Adrenal gland (tissue), 12 donors: Measurements from ENCODE around the gene MGARP. TPM values are rescaled to one million over a fixed set of nuclear protein-coding genes. Genes with fewer than 3 reads are reported as not detected.

Experiments used
- DNase-seq, 7 donors: peaks; one replicate each; pipeline ENCODE4 v3.0.0-alpha.2; 2019 to 2020
- H3K27ac ChIP-seq, 5 donors: fragments of 200-600 bp; sonication (generic) in 4 of 5; 1 replicate in 3 of 5; 2 replicates in 2 of 5; pipeline versions ENCODE4 v1.5.1 to v1.8.0; 2016 to 2020; ENCODE audit warnings: mild to moderate bottlenecking in 1 of 5
- H3K27me3 ChIP-seq: fragments of 200-600 bp; 2 replicates; pipeline ENCODE4 v1.8.0; 2021
- H3K36me3 ChIP-seq, 2 donors: fragments of 200-600 bp; replicated peaks in 1 of 2; 1 replicate in 1 of 2; 2 replicates in 1 of 2; pipeline versions ENCODE4 v1.5.1 to v1.8.0; 2018 to 2022
- H3K4me1 ChIP-seq, 2 donors: fragments of 200-600 bp; replicated peaks in 1 of 2; 1 replicate in 1 of 2; 2 replicates in 1 of 2; pipeline versions ENCODE4 v1.5.1 to v1.8.0; 2018 to 2021
- H3K4me3 ChIP-seq, 4 donors: fragments of 200-600 bp; sonication (generic) in 3 of 4; one replicate each; pipeline ENCODE4 v1.5.1; 2016 to 2018
- H3K9me3 ChIP-seq, 3 donors: fragments of 200-600 bp; sonication (generic) in 1 of 3; replicated peaks in 1 of 3; 1 replicate in 2 of 3; 2 replicates in 1 of 3; pipeline versions ENCODE4 v1.5.1 to v1.8.0; 2016 to 2021
- CTCF ChIP-seq, 6 experiments: fragments of 450-650 bp in 4 of 6; fragments of 200-600 bp in 2 of 6; sonication (generic) in 1 of 6; IDR thresholded peaks; 1 replicate in 5 of 6; 2 replicates in 1 of 6; pipeline versions ENCODE4 v1.5.1 to v1.8.0; 2016 to 2021; ENCODE audit warnings: antibody characterized with exemption in 6 of 6, mild to moderate bottlenecking in 2 of 6, moderate library complexity in 1 of 6
- POLR2A ChIP-seq, 2 donors: fragments of 450-650 bp; IDR thresholded peaks; one replicate each; pipeline ENCODE4 v1.6.1; 2017; ENCODE audit warnings: antibody characterized with exemption in 2 of 2, mild to moderate bottlenecking in 2 of 2, moderate library complexity in 1 of 2
- WGBS, 4 donors: extraction: QIAGEN DNeasy Blood & Tissue Kit in 2 of 4; methylation state at CpG; one replicate each; pipeline versions ENCODE4 v1.1.5 to v1.1.7; 2013 to 2017; 5-methylcytosine and 5-hydroxymethylcytosine counted together
- intact Hi-C, 2 donors: fragments of 100-400 bp; cut with DNase I; formaldehyde crosslinking; loops; one replicate each; pipeline versions ENCODE4 v1.14.1 to v1.15.0; 2022 to 2023
- polyA plus RNA-seq, 3 donors: library from polyadenylated mRNA; stranded (reverse); fragments of 200-250 nt in 2 of 3; fragments of 350-450 nt in 1 of 3; fragmentation: Illumina TruSeq in 1 of 3; extraction: RNeasy Lipid Tissue Mini Kit (QIAGEN cat#74804) in 1 of 3; gene quantifications; one replicate each; pipeline ENCODE4 v1.2.3, GENCODE V29; 2013 to 2014
- total RNA-seq, 9 donors: library from RNA; depleted of rRNA in 4 of 9; stranded (reverse); fragments of >200 nt in 4 of 9; fragments of 120-200 nt in 1 of 9; fragmentation: NEBNext Ultra II Directional in 1 of 9; extraction: Animal tissue kit (Norgen Biotek cat#: 25700) in 1 of 9; gene quantifications; one replicate each; pipeline versions ENCODE4 v1.1.0 to v1.2.4, GENCODE V29; 2013 to 2023
- donor health status: healthy with polysubstance abuse.
- donor health status: Bipolar disorder and iron deficiency.
- donor health status: DM: yes; HTN: yes; CAD: no.
- donor health status: DM: no; HTN: no; CAD: no.
- donor health status: DM: no; HTN: no; CAD: no.
- donor health status: DM: yes; HTN: yes; CAD: no.

Gene MGARP
- total and polyA plus RNA-seq, 12 donors: 79.2 to 548 (median 238) TPM

- no peak for DNase-seq
- Histone ChIP-seq H3K4me1 (peaks cover 8 to 21% of the 10 kb centered on the region in 2 donors), H3K27ac (no peak overlapping the region), H3K9me3 (no peaks in the 10 kb centered on the region), H3K27me3 (no peaks in the 10 kb centered on the region), H3K4me3 (no peak overlapping the region), H3K36me3 (no peaks in the 10 kb centered on the region)
- intact Hi-C loops: no loop called here
- no peak for TF ChIP-seq POLR2A (IDR thresholded peaks at IDR 0.05)
- TF ChIP-seq CTCF (IDR thresholded peaks at IDR 0.05): no peak
- 84 to 90% (median 87%) methylated on average over 7 of the region's 7 CpGs for WGBS, 4 donors
These were observed 40.8 kb downstream of the MGARP start for GRCh38 chr4:139239127-139239772.

GRCh38 chr4:139234253-139234652 lies 45.8 kb downstream of the MGARP start:
- whole genome bisulfite sequencing, 4 donors: 76 to 88% (median 79%) methylated on average over 3 of the region's 3 CpGs
- Histone ChIP-seq H3K9me3 (no peaks in the 10 kb centered on the region), H3K4me1 (peaks cover 0 to 4% of the 10 kb centered on the region in 2 donors), H3K4me3 (no peak overlapping the region), H3K27me3 (no peaks in the 10 kb centered on the region), H3K36me3 (no peaks in the 10 kb centered on the region), H3K27ac (no peak overlapping the region)
- DNase-seq: no peak
- intact Hi-C loops: loop anchor here in 1 of 2 donors (5.0 kb wide), 1 partner anchor 63 kb away; no protein-coding TSS in a partner anchor
- TF ChIP-seq POLR2A (IDR thresholded peaks at IDR 0.05): no peak
- TF ChIP-seq CTCF (IDR thresholded peaks at IDR 0.05): no peak

GRCh38 chr4:139229534-139230039 lies 50.4 kb downstream of the MGARP start:
- intact Hi-C loops: loop anchor here (5.0 kb wide), 1 partner anchor 68 kb away; no protein-coding TSS in a partner anchor
- WGBS, 4 donors: 21 to 28% (median 25%) methylated on average over 3 of the region's 3 CpGs
- no peak for DNase-seq
- Histone ChIP-seq H3K36me3 (no peaks in the 10 kb centered on the region), H3K27ac (no peak overlapping the region), H3K4me1 (peaks cover 0 to 4% of the 10 kb centered on the region in 2 donors), H3K27me3 (no peaks in the 10 kb centered on the region), H3K4me3 (no peak overlapping the region), H3K9me3 (no peaks in the 10 kb centered on the region)
- TF ChIP-seq POLR2A (IDR thresholded peaks at IDR 0.05) (no peak), CTCF (IDR thresholded peaks at IDR 0.05) (peak; percentile 71 to 86 (median 79))

GRCh38 chr4:139227729-139228404 lies 52.2 kb downstream of the MGARP start:
- H3K9me3 ChIP-seq: no peaks in the 10 kb centered on the region
- peaks cover 0 to 4% of the 10 kb centered on the region in 2 donors for H3K4me1 ChIP-seq
- no peak overlapping the region for H3K4me3 ChIP-seq
- no peak overlapping the region for H3K27ac ChIP-seq
- no peak for TF ChIP-seq POLR2A (IDR thresholded peaks at IDR 0.05)
- peak in 1 of 6 experiments; percentile 9 for TF ChIP-seq CTCF (IDR thresholded peaks at IDR 0.05)
- 32 to 53% (median 44%) methylated on average over 2 of the region's 2 CpGs for WGBS, 4 donors
- no peaks in the 10 kb centered on the region for H3K36me3 ChIP-seq
- DNase-seq: no peak
- intact Hi-C loops: loop anchor here in 1 of 2 donors (5.0 kb wide), 1 partner anchor 69 kb away; no protein-coding TSS in a partner anchor
- no peaks in the 10 kb centered on the region for H3K27me3 ChIP-seq
